K562 (cell line): ENCODE results near the gene ERO1B. TPM values are rescaled to one million over a fixed set of nuclear protein-coding genes. Genes with fewer than 3 reads are reported as not detected.

Experiments used
- MNT ChIP-seq, 2 experiments: fragments of 450-650 bp; conservative IDR thresholded peaks; 2 replicates each; pipeline ENCODE4 v1.6.1; 2017; ENCODE audit warnings: mild to moderate bottlenecking in 2 of 2, moderate library complexity in 2 of 2
- OTX1 ChIP-seq: fragments of 450-650 bp; formaldehyde crosslinking; IDR thresholded peaks from 2 replicates; pipeline ENCODE4 v1.4.0; 2022; ENCODE audit warnings: mild to moderate bottlenecking
- SMARCC2 ChIP-seq: fragments of 450-650 bp; IDR thresholded peaks from 2 replicates; pipeline ENCODE4 v1.6.1; 2017; ENCODE audit warnings: antibody characterized with exemption, moderate library complexity, mild to moderate bottlenecking, low read depth
- SMC3 ChIP-seq: conservative IDR thresholded peaks from 2 replicates; pipeline ENCODE4 v1.6.1; 2011; ENCODE audit warnings: low read depth, low read length, improper control_type of control experiment; ENCODE audit not compliant: insufficient read depth
- TBL1XR1 ChIP-seq, 2 experiments: IDR thresholded peaks; 2 replicates each; pipeline ENCODE4 v1.6.1; 2012; ENCODE audit warnings: improper control_type of control experiment in 2 of 2, low read length in 2 of 2, mild to moderate bottlenecking in 1 of 2
- TCF3 ChIP-seq: sonication (generic); formaldehyde crosslinking; IDR thresholded peaks from 2 replicates; pipeline ENCODE4 v1.4.0; 2020; ENCODE audit warnings: mild to moderate bottlenecking, missing genetic modification reagents
- ZNF175 ChIP-seq: fragments of 200-800 bp; sonication (Bioruptor generic); IDR thresholded peaks from 2 replicates; pipeline ENCODE4 v1.6.1; 2016; ENCODE audit warnings: low read depth, mild to moderate bottlenecking, missing genetic modification characterization, missing compliant biosample characterization
- polyA plus RNA-seq, 8 experiments: library from polyadenylated mRNA; depleted of rRNA in 4 of 8; stranded (reverse) in 5 of 8; unstranded in 3 of 8; fragments of >200 nt; fragmentation: Nextera tagmentation in 2 of 8; fragmentation: Illumina TruSeq in 1 of 8; extraction: Ambion mirVana in 2 of 8; extraction: Trizol in 1 of 8; gene quantifications; 2 replicates each; pipeline versions ENCODE4 v1.2.1 to v1.2.3, GENCODE V29; 2011 to 2014; ENCODE audit warnings: inconsistent platforms in 1 of 8, missing spikeins in 1 of 8
- total RNA-seq, 7 experiments: library from RNA; depleted of rRNA in 6 of 7; stranded (reverse); fragments of >200 nt in 6 of 7; fragmentation: Illumina TruSeq in 2 of 7; extraction: Trizol in 2 of 7; gene quantifications; 2 replicates each; pipeline versions ENCODE4 v1.2.1 to v1.2.3, GENCODE V29; 2011 to 2021; ENCODE audit warnings: low replicate concordance in 1 of 7
- TF ChIP-seq, protein P1 (sequence below), 2 experiments: fragments of 450-650 bp in 1 of 2; sonication (generic) in 1 of 2; formaldehyde crosslinking in 1 of 2; IDR thresholded peaks; 2 replicates each; pipeline versions ENCODE4 v1.7.1 to v1.9.0; 2016 to 2022; ENCODE audit warnings: inconsistent platforms in 1 of 2, mild to moderate bottlenecking in 1 of 2, missing genetic modification reagents in 1 of 2

The ERO1B gene
- total and polyA plus RNA-seq, 9 of the 15 experiments (the other 6 are each of a cell fraction or from before 2014, with no cell fraction given) = 0.59 to 6.4 (median 4.2) TPM

DNA sequence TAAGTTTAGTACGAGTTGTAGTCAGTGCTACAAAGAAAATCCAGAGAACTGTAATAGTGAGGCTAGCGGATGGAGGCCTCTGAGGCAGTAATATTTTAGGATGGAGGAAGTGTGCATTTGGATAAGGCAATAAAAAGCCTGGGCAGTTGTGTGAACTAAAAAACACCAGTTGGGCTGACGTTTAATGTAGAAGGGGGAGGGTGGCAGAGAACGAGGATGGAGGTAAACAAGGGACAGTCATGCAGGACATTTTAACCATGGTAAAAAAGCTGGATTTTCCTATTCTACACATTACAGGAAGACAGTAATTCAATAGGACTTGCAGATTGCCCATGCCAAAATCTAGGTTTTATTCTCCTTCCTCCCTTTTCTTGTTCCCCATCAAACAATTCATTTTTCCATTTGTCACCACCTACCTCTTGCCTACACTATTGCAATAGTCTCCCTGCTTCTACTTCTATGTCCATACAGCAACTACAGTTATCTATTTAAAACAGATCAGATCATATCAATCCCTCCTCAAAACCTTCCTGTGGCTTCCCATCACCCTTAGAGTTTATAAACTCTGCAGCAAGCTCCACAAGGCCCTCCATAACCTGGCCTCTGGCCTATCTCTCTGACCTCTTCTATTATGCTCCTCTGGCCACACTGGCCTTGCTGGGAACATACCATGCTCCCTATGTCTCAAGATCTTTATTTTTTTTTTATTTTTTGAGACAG lies 27.7 kb downstream of the ERO1B start (continued):
- TF ChIP-seq, protein P1, sequence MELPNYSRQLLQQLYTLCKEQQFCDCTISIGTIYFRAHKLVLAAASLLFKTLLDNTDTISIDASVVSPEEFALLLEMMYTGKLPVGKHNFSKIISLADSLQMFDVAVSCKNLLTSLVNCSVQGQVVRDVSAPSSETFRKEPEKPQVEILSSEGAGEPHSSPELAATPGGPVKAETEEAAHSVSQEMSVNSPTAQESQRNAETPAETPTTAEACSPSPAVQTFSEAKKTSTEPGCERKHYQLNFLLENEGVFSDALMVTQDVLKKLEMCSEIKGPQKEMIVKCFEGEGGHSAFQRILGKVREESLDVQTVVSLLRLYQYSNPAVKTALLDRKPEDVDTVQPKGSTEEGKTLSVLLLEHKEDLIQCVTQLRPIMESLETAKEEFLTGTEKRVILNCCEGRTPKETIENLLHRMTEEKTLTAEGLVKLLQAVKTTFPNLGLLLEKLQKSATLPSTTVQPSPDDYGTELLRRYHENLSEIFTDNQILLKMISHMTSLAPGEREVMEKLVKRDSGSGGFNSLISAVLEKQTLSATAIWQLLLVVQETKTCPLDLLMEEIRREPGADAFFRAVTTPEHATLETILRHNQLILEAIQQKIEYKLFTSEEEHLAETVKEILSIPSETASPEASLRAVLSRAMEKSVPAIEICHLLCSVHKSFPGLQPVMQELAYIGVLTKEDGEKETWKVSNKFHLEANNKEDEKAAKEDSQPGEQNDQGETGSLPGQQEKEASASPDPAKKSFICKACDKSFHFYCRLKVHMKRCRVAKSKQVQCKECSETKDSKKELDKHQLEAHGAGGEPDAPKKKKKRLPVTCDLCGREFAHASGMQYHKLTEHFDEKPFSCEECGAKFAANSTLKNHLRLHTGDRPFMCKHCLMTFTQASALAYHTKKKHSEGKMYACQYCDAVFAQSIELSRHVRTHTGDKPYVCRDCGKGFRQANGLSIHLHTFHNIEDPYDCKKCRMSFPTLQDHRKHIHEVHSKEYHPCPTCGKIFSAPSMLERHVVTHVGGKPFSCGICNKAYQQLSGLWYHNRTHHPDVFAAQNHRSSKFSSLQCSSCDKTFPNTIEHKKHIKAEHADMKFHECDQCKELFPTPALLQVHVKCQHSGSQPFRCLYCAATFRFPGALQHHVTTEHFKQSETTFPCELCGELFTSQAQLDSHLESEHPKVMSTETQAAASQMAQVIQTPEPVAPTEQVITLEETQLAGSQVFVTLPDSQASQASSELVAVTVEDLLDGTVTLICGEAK (IDR thresholded peaks at IDR 0.05) = no peak
- TF ChIP-seq, protein P1 (CRISPR knock-in tag; IDR thresholded peaks at IDR 0.05) = no peak
- 0 out of 2 replicates have a peak, but pooled peaks have one; percentile 41 for TF ChIP-seq SMARCC2
- no peak for TF ChIP-seq ZNF175 (CRISPR knock-in tag)
- 0 out of 4 replicates have a peak, but pooled peaks of 1 of the 2 experiments have one; percentile 57 for TF ChIP-seq TBL1XR1 (IDR thresholded peaks at IDR 0.05; ENCODE audit: low read length in 2 of 2)
- 0 out of 4 replicates have a peak, but pooled peaks of 1 of the 2 experiments have one; percentile 20 for TF ChIP-seq MNT (conservative IDR thresholded peaks at IDR 0.05)
- TF ChIP-seq TCF3 (CRISPR knock-in tag) = no peak; the same call in 1 of the 2 replicates
- TF ChIP-seq SMC3 = no peak
- TF ChIP-seq OTX1 = 0 out of 2 replicates have a peak, but pooled peaks have one; percentile 50
